Mesothelial cell of epicardium (in vitro differentiated cells): ENCODE results near the gene CAPRIN2. TPM values are rescaled to one million over a fixed set of nuclear protein-coding genes. Genes with fewer than 3 reads are reported as not detected.

Source experiments
- DNase-seq, 2 experiments: peaks; one replicate each; pipeline ENCODE4 v3.0.0; 2021; ENCODE audit warnings: low spot score in 2 of 2; ENCODE audit not compliant: unreplicated experiment in 2 of 2
- H3K27ac Mint-ChIP-seq: 2 replicates; pipeline ENCODE4 v1.8.0; 2021; ENCODE audit warnings: mixed read lengths
- H3K27me3 Mint-ChIP-seq: 2 replicates; pipeline ENCODE4 v1.8.0; 2021; ENCODE audit warnings: low read depth, mixed read lengths
- H3K36me3 Mint-ChIP-seq: 2 replicates; pipeline ENCODE4 v1.8.0; 2021; ENCODE audit warnings: mixed read lengths
- H3K4me1 Mint-ChIP-seq: 2 replicates; pipeline ENCODE4 v1.8.0; 2021; ENCODE audit warnings: mixed read lengths
- H3K4me3 Mint-ChIP-seq: 2 replicates; pipeline ENCODE4 v1.8.0; 2021; ENCODE audit warnings: mild to moderate bottlenecking, moderate library complexity, mixed read lengths
- H3K9me3 Mint-ChIP-seq: 2 replicates; pipeline ENCODE4 v1.8.0; 2021; ENCODE audit warnings: mixed read lengths
- total RNA-seq: library from RNA; stranded (reverse); gene quantifications from 3 replicates; pipeline ENCODE4 v1.2.1, GENCODE V29; 2021
- TF ChIP-seq, protein P1 (sequence below): fragments of 200-600 bp; sonication (generic); IDR thresholded peaks from one replicate; pipeline ENCODE4 v1.5.0; 2021; ENCODE audit warnings: antibody characterized with exemption; ENCODE audit not compliant: unreplicated experiment

The CAPRIN2 gene
- total RNA-seq, 1 donor from 2014 or later = 41.4 TPM

DNA sequence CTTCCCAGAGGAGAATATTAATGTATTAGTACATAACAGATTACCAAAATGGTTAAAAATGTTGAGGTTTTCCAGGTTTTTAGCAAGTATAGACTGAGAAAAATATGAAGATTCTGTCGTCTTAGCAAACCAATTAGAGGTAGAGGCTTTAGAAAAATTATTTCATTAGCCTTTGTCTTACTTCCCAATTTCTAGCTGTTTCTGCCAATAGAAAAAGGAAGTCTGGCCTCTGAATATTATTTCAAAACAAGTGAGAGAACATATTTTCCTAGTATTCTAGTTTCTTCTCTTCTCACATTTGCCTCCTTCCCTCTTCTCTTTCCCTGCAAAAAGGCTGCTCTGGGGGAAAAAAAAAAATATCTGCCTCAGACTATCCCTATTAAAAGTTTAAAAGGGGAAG, 75.5 kb downstream of the CAPRIN2 start:
- Mint-ChIP-seq H3K27me3 (no peaks in the 10 kb centered on the region), H3K4me1 (no peaks in the 10 kb centered on the region), H3K27ac (no peak overlapping the region), H3K36me3 (peaks cover 31% of the 10 kb centered on the region), H3K9me3 (no peaks in the 10 kb centered on the region), H3K4me3 (no peak overlapping the region)
- TF ChIP-seq, protein P1, sequence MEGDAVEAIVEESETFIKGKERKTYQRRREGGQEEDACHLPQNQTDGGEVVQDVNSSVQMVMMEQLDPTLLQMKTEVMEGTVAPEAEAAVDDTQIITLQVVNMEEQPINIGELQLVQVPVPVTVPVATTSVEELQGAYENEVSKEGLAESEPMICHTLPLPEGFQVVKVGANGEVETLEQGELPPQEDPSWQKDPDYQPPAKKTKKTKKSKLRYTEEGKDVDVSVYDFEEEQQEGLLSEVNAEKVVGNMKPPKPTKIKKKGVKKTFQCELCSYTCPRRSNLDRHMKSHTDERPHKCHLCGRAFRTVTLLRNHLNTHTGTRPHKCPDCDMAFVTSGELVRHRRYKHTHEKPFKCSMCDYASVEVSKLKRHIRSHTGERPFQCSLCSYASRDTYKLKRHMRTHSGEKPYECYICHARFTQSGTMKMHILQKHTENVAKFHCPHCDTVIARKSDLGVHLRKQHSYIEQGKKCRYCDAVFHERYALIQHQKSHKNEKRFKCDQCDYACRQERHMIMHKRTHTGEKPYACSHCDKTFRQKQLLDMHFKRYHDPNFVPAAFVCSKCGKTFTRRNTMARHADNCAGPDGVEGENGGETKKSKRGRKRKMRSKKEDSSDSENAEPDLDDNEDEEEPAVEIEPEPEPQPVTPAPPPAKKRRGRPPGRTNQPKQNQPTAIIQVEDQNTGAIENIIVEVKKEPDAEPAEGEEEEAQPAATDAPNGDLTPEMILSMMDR = no peak
- no peak for DNase-seq

DNA sequence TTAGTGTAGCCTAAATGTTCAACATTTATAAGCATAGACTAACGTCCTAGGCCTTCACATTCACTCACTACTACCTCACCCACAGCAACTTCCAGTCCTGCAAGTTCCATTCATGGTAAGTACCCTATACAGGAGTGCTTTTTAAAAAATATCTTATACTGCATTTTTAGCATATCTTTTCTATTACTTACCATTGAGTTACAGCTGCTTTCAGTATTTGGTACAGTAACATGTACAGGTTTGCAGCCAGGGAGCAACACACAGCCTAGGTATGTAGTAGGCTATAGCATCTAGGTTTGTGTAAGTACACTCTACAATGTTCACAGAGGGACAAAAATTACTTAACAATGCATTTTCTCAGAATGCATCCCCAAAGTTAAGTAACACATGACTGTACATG, 76.5 kb downstream of the CAPRIN2 start:
- no peaks in the 10 kb centered on the region for H3K27me3 Mint-ChIP-seq
- TF ChIP-seq, protein P1 = no peak
- no peaks in the 10 kb centered on the region for H3K4me1 Mint-ChIP-seq
- H3K36me3 Mint-ChIP-seq = peaks cover 34% of the 10 kb centered on the region
- no peak for DNase-seq
- no peak overlapping the region for H3K27ac Mint-ChIP-seq
- no peak overlapping the region for H3K4me3 Mint-ChIP-seq
- no peaks in the 10 kb centered on the region for H3K9me3 Mint-ChIP-seq

DNA sequence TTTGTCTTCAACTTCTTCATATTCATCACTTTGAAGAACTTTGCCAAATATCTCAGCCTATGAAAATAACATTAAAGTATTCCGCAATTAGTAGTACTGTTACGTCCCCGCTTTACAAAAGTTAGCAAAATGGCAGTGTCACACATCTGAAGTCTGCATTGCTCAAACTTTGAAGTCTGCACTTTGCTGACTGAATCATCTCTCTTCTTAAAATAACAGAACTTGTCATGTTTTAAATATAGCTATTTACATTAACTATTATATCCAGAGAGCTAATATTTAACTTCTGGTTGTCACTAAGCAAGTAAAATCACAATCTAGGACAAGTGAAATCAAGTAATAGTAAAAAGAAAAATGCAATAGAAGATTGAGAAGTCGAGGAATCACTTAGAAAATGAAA, 93.5 kb downstream of the CAPRIN2 start:
- Mint-ChIP-seq H3K9me3 (peaks cover 9% of the 10 kb centered on the region), H3K36me3 (peaks cover 33% of the 10 kb centered on the region), H3K27me3 (no peaks in the 10 kb centered on the region), H3K4me3 (no peak overlapping the region), H3K27ac (no peak overlapping the region), H3K4me1 (no peaks in the 10 kb centered on the region)
- TF ChIP-seq, protein P1 = no peak
- DNase-seq = no peak

Other genes with a start within 250 kb of the CAPRIN2 start
- 33.1 to 36.6 TPM (median 36.4 TPM) in 3 replicates for gene IPO8, start 59.1 kb downstream of the CAPRIN2 start, total RNA-seq
- gene TSPAN11, start 171.8 kb upstream of the CAPRIN2 start, total RNA-seq = 19.7 to 20.6 TPM (median 19.8 TPM) in 3 replicates